Spleen (tissue), 11 donors: ENCODE data around the gene SASH1. TPM values are rescaled to one million over a fixed set of nuclear protein-coding genes. Genes with fewer than 3 reads are reported as not detected.

Source experiments
- DNase-seq: peaks from one replicate; pipeline ENCODE4 v3.0.0-alpha.2; 2020
- H3K27ac ChIP-seq, 8 donors: fragments of 200-600 bp; sonication (generic) in 7 of 8; 1 replicate in 4 of 8; 2 replicates in 4 of 8; pipeline versions ENCODE4 v1.5.0 to v1.8.0; 2016 to 2021; ENCODE audit warnings: inconsistent platforms in 4 of 8, mild to moderate bottlenecking in 4 of 8, moderate library complexity in 1 of 8
- H3K27me3 ChIP-seq, 7 donors: fragments of 200-600 bp; sonication (generic) in 6 of 7; replicated peaks in 1 of 7; 1 replicate in 4 of 7; 2 replicates in 3 of 7; pipeline versions ENCODE4 v1.5.0 to v1.8.0; 2016 to 2021; ENCODE audit warnings: inconsistent platforms in 3 of 7, mild to moderate bottlenecking in 1 of 7
- H3K36me3 ChIP-seq, 6 donors: fragments of 200-600 bp; sonication (generic) in 5 of 6; 1 replicate in 4 of 6; 2 replicates in 2 of 6; pipeline versions ENCODE4 v1.5.0 to v1.8.0; 2016 to 2021; ENCODE audit warnings: inconsistent platforms in 2 of 6
- H3K4me1 ChIP-seq, 6 donors: fragments of 200-600 bp; sonication (generic) in 5 of 6; 1 replicate in 3 of 6; 2 replicates in 3 of 6; pipeline versions ENCODE4 v1.5.0 to v1.8.0; 2016 to 2021; ENCODE audit warnings: inconsistent platforms in 3 of 6
- H3K4me3 ChIP-seq, 8 donors: fragments of 200-600 bp; sonication (generic) in 7 of 8; 1 replicate in 4 of 8; 2 replicates in 4 of 8; pipeline versions ENCODE4 v1.5.0 to v1.8.0; 2016 to 2021; ENCODE audit warnings: inconsistent platforms in 4 of 8, mild to moderate bottlenecking in 4 of 8, moderate library complexity in 2 of 8
- H3K9me3 ChIP-seq, 8 donors: fragments of 200-600 bp; sonication (generic) in 7 of 8; 1 replicate in 4 of 8; 2 replicates in 4 of 8; pipeline versions ENCODE4 v1.5.0 to v1.8.0; 2016 to 2021; ENCODE audit warnings: inconsistent platforms in 4 of 8
- POLR2A ChIP-seq, 3 donors: fragments of 450-650 bp; IDR thresholded peaks; one replicate each; pipeline ENCODE4 v1.5.1; 2017; ENCODE audit warnings: antibody characterized with exemption in 3 of 3, mild to moderate bottlenecking in 1 of 3
- POLR2AphosphoS5 ChIP-seq, 3 donors: sonication (generic); formaldehyde crosslinking; IDR thresholded peaks; one replicate each; pipeline ENCODE4 v1.5.1; 2017; ENCODE audit warnings: antibody characterized with exemption in 3 of 3
- whole genome bisulfite sequencing, 5 donors: extraction: QIAGEN DNeasy Blood & Tissue Kit in 3 of 5; methylation state at CpG; one replicate each; pipeline versions ENCODE4 v1.1.5 to v1.1.7; 2013 to 2018; 5-methylcytosine and 5-hydroxymethylcytosine counted together
- intact Hi-C: fragments of 100-400 bp; cut with DNase I; formaldehyde crosslinking; loops from one replicate; pipeline ENCODE4 v1.15.0; 2023; ENCODE audit warnings: low total_unique reads
- polyA plus RNA-seq, 3 donors: library from polyadenylated mRNA; stranded (reverse); fragments of 200-250 nt; gene quantifications; one replicate each; pipeline ENCODE4 v1.2.1, GENCODE V29; 2013
- total RNA-seq, 7 donors: library from RNA; depleted of rRNA in 3 of 7; stranded (reverse); fragments of >200 nt in 3 of 7; fragmentation: NEBNext Ultra II Directional in 4 of 7; extraction: Animal tissue kit (Norgen Biotek cat#: 25700) in 4 of 7; gene quantifications; one replicate each; pipeline versions ENCODE4 v1.1.0 to v1.2.1, GENCODE V29; 2016 to 2021
- TF ChIP-seq, protein P1 (sequence below), 11 experiments: fragments of 200-600 bp in 7 of 11; fragments of 450-650 bp in 4 of 11; sonication (generic) in 4 of 11; IDR thresholded peaks in 8 of 11; conservative IDR thresholded peaks in 3 of 11; 1 replicate in 7 of 11; 2 replicates in 4 of 11; pipeline versions ENCODE4 v1.4.0 to v1.8.0; 2016 to 2021; ENCODE audit warnings: antibody characterized with exemption in 11 of 11, inconsistent platforms in 4 of 11, mild to moderate bottlenecking in 1 of 11
- donor health status: healthy with polysubstance abuse.
- donor health status: DM: no; HTN: no; CAD: no; lungs with moderate emphysema.
- donor health status: DM: no; HTN: no; CAD: no.
- donor health status: Bipolar disorder and iron deficiency.
- donor health status: healthy.
- donor health status: DM: no; HTN: no; CAD: no.
- donor health status: DM: yes; HTN: yes; CAD: no.

The SASH1 gene
- total and polyA plus RNA-seq, 10 donors = 3.9 to 103 (median 57.9) TPM

DNA sequence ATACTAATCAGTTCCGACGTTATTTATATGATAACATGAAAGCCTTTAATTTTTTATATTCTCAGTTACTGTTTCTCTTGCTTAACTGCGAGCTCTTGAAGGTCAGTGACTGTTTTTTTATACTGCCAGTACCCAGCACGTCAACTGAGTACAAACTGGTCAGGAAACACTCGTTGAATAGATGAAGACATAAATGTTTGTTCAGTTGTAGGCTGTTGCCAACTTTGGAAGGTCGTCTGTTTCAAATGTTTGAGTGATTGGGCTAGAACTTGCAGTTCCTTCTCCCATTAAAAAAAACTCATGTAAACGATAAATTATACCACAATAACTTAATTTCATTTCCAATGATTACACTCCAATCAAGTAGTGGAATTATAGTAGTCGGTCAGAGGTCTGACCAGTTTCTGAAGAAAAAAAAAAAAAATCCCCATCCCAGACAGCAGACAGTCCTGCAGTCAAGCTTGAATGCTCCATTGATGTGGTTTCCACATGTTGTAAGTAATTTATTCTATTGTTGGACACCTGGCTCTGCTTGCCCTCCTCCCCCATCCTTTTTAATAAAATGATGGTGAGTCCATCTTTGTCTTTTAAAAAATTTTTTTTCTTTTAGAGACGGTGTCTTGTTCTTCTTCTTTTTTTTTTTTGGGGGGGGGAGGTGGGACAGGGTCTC lies 81.1 kb downstream of the SASH1 start:
- Histone ChIP-seq H3K27ac (peak overlapping the region in 4 of 8 donors; percentile 16 to 61 (median 50)), H3K9me3 (no peaks in the 10 kb centered on the region), H3K27me3 (no peaks in the 10 kb centered on the region), H3K36me3 (no peaks in the 10 kb centered on the region), H3K4me3 (no peak overlapping the region), H3K4me1 (peaks cover 0 to 16% (median 2%) of the 10 kb centered on the region in 6 donors)
- intact Hi-C loops = no loop called here
- no peak for DNase-seq
- TF ChIP-seq POLR2A (IDR thresholded peaks at IDR 0.05) = no peak
- TF ChIP-seq, protein P1, sequence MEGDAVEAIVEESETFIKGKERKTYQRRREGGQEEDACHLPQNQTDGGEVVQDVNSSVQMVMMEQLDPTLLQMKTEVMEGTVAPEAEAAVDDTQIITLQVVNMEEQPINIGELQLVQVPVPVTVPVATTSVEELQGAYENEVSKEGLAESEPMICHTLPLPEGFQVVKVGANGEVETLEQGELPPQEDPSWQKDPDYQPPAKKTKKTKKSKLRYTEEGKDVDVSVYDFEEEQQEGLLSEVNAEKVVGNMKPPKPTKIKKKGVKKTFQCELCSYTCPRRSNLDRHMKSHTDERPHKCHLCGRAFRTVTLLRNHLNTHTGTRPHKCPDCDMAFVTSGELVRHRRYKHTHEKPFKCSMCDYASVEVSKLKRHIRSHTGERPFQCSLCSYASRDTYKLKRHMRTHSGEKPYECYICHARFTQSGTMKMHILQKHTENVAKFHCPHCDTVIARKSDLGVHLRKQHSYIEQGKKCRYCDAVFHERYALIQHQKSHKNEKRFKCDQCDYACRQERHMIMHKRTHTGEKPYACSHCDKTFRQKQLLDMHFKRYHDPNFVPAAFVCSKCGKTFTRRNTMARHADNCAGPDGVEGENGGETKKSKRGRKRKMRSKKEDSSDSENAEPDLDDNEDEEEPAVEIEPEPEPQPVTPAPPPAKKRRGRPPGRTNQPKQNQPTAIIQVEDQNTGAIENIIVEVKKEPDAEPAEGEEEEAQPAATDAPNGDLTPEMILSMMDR (IDR thresholded peaks at IDR 0.05 in 8 of 11, conservative IDR thresholded peaks at IDR 0.05 in 3 of 11) = no peak
- TF ChIP-seq POLR2AphosphoS5 (IDR thresholded peaks at IDR 0.05) = peak in 1 of 3 donors; percentile 21
- 29 to 35% (median 34%) methylated on average over 9 of the region's 9 CpGs for WGBS, 5 donors

DNA sequence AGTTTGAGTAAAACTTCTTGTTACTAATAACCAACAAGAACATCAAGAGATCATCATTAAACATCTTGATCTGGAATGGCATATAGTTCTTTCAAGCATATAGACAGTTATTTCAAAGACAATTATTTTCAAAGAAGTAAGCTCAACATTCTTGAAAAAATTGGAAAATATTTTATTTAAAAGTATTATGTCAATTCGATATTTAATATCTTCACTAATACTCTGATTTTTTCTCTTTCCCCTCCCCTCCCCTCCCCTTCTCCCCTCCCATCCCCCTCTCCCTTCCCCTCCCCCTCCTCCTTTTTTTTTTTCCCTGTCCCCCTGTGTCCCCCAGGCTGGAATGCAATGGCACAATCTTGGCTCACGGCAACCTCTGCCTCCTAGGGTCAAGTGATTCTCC lies 82.8 kb downstream of the SASH1 start:
- no peaks in the 10 kb centered on the region for H3K27me3 ChIP-seq
- H3K36me3 ChIP-seq = no peaks in the 10 kb centered on the region
- no peak for DNase-seq
- TF ChIP-seq POLR2AphosphoS5 (IDR thresholded peaks at IDR 0.05) (no peak), POLR2A (IDR thresholded peaks at IDR 0.05) (no peak)
- TF ChIP-seq, protein P1 (IDR thresholded peaks at IDR 0.05 in 8 of 11, conservative IDR thresholded peaks at IDR 0.05 in 3 of 11) = no peak
- no peak overlapping the region for H3K27ac ChIP-seq
- no peaks in the 10 kb centered on the region for H3K9me3 ChIP-seq
- WGBS, 5 donors = 83 to 95% (median 91%) methylated on average over 2 of the region's 2 CpGs
- intact Hi-C loops = no loop called here
- H3K4me3 ChIP-seq = no peak overlapping the region
- peaks cover 0 to 11% (median 0%) of the 10 kb centered on the region in 6 donors for H3K4me1 ChIP-seq

DNA sequence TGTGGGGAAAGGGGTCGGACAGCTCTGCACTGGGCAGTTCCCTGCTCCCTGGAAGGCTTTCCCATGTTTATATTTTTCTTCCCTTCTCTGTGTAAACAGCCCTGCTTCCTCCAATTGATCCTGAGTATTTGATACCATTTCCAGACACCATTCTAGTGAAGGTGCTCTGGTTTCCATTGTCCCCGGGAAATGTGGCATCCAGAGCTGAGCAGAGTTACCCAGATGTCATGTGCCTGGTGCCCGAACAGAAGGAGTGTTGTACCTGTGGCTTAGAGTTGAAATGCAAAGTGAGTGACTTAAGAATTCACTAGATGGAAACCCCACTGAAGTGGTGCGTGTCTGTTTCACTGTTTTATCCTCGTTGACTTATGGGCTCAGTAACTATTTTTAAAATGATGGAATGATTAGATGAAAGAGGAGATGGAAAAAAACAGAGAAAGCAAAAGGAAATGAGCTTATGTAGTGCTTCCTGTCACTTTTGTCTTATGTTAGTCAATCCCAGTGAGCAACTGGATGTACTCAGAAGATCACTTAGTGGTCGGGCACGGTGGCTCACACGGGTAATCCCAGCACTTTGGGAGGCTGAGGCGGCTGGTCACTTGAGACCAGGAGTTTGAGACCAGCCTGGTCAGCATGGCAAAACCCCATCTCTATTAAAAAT lies 83.8 kb downstream of the SASH1 start:
- Histone ChIP-seq H3K4me3 (no peak overlapping the region), H3K27me3 (no peaks in the 10 kb centered on the region), H3K27ac (no peak overlapping the region), H3K4me1 (peaks cover 0 to 11% (median 0%) of the 10 kb centered on the region in 6 donors), H3K36me3 (no peaks in the 10 kb centered on the region), H3K9me3 (no peaks in the 10 kb centered on the region)
- intact Hi-C loops = no loop called here
- 53 to 72% (median 55%) methylated on average over 9 of the region's 9 CpGs for WGBS, 5 donors
- DNase-seq = no peak
- TF ChIP-seq POLR2AphosphoS5 (IDR thresholded peaks at IDR 0.05) (no peak), POLR2A (IDR thresholded peaks at IDR 0.05) (no peak)
- TF ChIP-seq, protein P1 (IDR thresholded peaks at IDR 0.05 in 8 of 11, conservative IDR thresholded peaks at IDR 0.05 in 3 of 11) = no peak

DNA sequence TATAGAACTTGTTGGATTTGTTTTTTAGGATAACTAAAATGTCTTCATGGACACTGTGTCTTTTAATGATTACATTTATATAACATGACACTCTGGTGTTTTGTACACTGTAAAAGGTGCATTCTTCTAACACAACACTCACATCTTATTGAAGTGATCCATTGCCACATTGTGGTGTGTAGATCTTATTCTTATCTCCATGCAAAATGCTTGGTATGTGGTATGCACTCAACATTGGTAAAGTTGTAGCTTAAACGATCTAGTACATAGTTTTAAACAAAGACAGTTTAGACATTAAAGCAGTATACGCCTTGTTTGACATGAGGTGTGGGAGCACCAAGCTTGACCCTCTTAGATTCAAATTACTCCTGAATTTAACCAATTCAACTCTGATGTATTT lies 84.7 kb downstream of the SASH1 start:
- H3K9me3 ChIP-seq = no peaks in the 10 kb centered on the region
- DNase-seq = no peak
- TF ChIP-seq, protein P1 (IDR thresholded peaks at IDR 0.05 in 8 of 11, conservative IDR thresholded peaks at IDR 0.05 in 3 of 11) = no peak
- TF ChIP-seq POLR2A (IDR thresholded peaks at IDR 0.05) = no peak
- no peak for TF ChIP-seq POLR2AphosphoS5 (IDR thresholded peaks at IDR 0.05)
- peaks cover 0 to 12% (median 0%) of the 10 kb centered on the region in 6 donors for H3K4me1 ChIP-seq
- no peaks in the 10 kb centered on the region for H3K27me3 ChIP-seq
- H3K27ac ChIP-seq = no peak overlapping the region
- no peak overlapping the region for H3K4me3 ChIP-seq
- no peaks in the 10 kb centered on the region for H3K36me3 ChIP-seq
- 74 to 93% (median 88%) methylated on average over 2 of the region's 2 CpGs for WGBS, 5 donors
- intact Hi-C loops = no loop called here
